GM21528 (cell line): Measurements from ENCODE around the gene PRSS53.
"Not testable (repeated sequence)": the region's sequence is repeated elsewhere in the genome, so short reads cannot be mapped to it uniquely, and the experiment has no call there.

Experiments
- ATAC-seq: cut with Tn5 transposase; IDR thresholded peaks from one replicate; pipeline ENCODE4 v1.9.1; 2021; ENCODE audit warnings: mild to moderate bottlenecking, moderate library complexity; ENCODE audit not compliant: unreplicated experiment, low FRiP score

Gene PRSS53

GRCh38 chr16:31118223-31119155 is 29.7 kb upstream of the PRSS53 start:
- ATAC-seq: no peak

GRCh38 chr16:31117384-31118222 is 28.9 kb upstream of the PRSS53 start, which contains the start of gene KAT8:
KAT8 (plus strand) TSS chr16:31117664; CDS start chr16:31117682, 18 bp downstream.
- peak; percentile 86 for ATAC-seq

GRCh38 chr16:31114468-31114867 is 25.7 kb upstream of the PRSS53 start:
- ATAC-seq: no peak

GRCh38 chr16:31113121-31114120 is 24.7 kb upstream of the PRSS53 start:
- no peak for ATAC-seq

GRCh38 chr16:31112711-31113110 is 24.0 kb upstream of the PRSS53 start:
- ATAC-seq: no peak

- no peak for ATAC-seq
Observed at GRCh38 chr16:31111881-31112466, 23.2 kb upstream of the PRSS53 start.

GRCh38 chr16:31110106-31111034 is 21.6 kb upstream of the PRSS53 start:
- no peak for ATAC-seq

- ATAC-seq: no peak
Observed at GRCh38 chr16:31109622-31110021, 20.9 kb upstream of the PRSS53 start.

- ATAC-seq: no peak
Observed at GRCh38 chr16:31108794-31109558, 20.2 kb upstream of the PRSS53 start.

- ATAC-seq: peak; percentile 81
Observed at GRCh38 chr16:31108035-31108793, 19.5 kb upstream of the PRSS53 start, which contains the start of gene BCKDK. BCKDK (plus strand) TSS chr16:31108386; CDS start chr16:31109224, 838 bp downstream.

GRCh38 chr16:31107465-31107867 is 18.7 kb upstream of the PRSS53 start:
- ATAC-seq: peak; percentile 51

- no peak for ATAC-seq
Observed at GRCh38 chr16:31106509-31107464, 18.0 kb upstream of the PRSS53 start.

- peak; percentile 56 for ATAC-seq
Observed at GRCh38 chr16:31105677-31106213, 17.0 kb upstream of the PRSS53 start.

- ATAC-seq: not testable (repeated sequence)
Observed at GRCh38 chr16:31100876-31101641, 12.3 kb upstream of the PRSS53 start.
